CD14-positive monocyte (primary cell): Measurements from ENCODE around the gene EXT2. TPM values are rescaled to one million over a fixed set of nuclear protein-coding genes. Genes with fewer than 3 reads are reported as not detected.
A peak's percentile ranks its signal among the peaks of the same experiment; 100 is the strongest.

Experiments used
- DNase-seq, 3 donors: peaks; one replicate each; pipeline ENCODE4 v3.0.0-alpha.2; 2011 to 2022
- H2AFZ ChIP-seq: 2 replicates; pipeline ENCODE4 v1.6.0; 2012; ENCODE audit warnings: mild to moderate bottlenecking, low read depth, low read length, inconsistent platforms; ENCODE audit not compliant: insufficient read depth, poor library complexity, severe bottlenecking
- H3K27ac ChIP-seq, 2 donors: 1 replicate in 1 of 2; 2 replicates in 1 of 2; pipeline ENCODE4 v1.5.1; 2012 to 2013; ENCODE audit warnings: low read length in 2 of 2, control low read depth in 1 of 2, inconsistent platforms in 1 of 2, low read depth in 1 of 2, mild to moderate bottlenecking in 1 of 2
- H3K27me3 ChIP-seq, 2 donors: one replicate each; pipeline versions ENCODE4 v1.6.0 to v1.6.1; 2011 to 2013; ENCODE audit warnings: low read length in 2 of 2; ENCODE audit not compliant: control insufficient read depth in 2 of 2, insufficient read depth in 2 of 2
- H3K36me3 ChIP-seq, 2 donors: replicated peaks in 1 of 2; 1 replicate in 1 of 2; 2 replicates in 1 of 2; pipeline versions ENCODE4 v1.5.1 to v1.6.1; 2012 to 2013; ENCODE audit warnings: low read length in 2 of 2, control low read depth in 1 of 2, inconsistent platforms in 1 of 2, mild to moderate bottlenecking in 1 of 2; ENCODE audit not compliant: insufficient read depth in 2 of 2, control insufficient read depth in 1 of 2
- H3K4me1 ChIP-seq, 2 donors: 1 replicate in 1 of 2; 2 replicates in 1 of 2; pipeline versions ENCODE4 v1.5.1 to v1.6.1; 2012 to 2013; ENCODE audit warnings: low read length in 2 of 2, control low read depth in 1 of 2, inconsistent platforms in 1 of 2, mild to moderate bottlenecking in 1 of 2, moderate library complexity in 1 of 2; ENCODE audit not compliant: insufficient read depth in 2 of 2, control insufficient read depth in 1 of 2
- H3K4me2 ChIP-seq: replicated peaks from 2 replicates; pipeline ENCODE3; 2012; ENCODE audit warnings: low read length, moderate library complexity, mild to moderate bottlenecking; ENCODE audit not compliant: poor library complexity, severe bottlenecking; ENCODE audit errors: extremely low read depth
- H3K4me3 ChIP-seq, 3 experiments: fragments of 200-600 bp in 1 of 3; sonication (generic) in 1 of 3; replicated peaks in 1 of 3; 1 replicate in 2 of 3; 2 replicates in 1 of 3; pipeline ENCODE4 v1.5.1; 2011 to 2013; ENCODE audit warnings: low read length in 3 of 3, mild to moderate bottlenecking in 3 of 3, control low read depth in 2 of 3, low read depth in 2 of 3, inconsistent platforms in 1 of 3, moderate library complexity in 1 of 3
- H3K79me2 ChIP-seq: 2 replicates; pipeline ENCODE4 v1.6.0; 2012; ENCODE audit warnings: mild to moderate bottlenecking, control low read depth, inconsistent platforms, low read length, moderate library complexity; ENCODE audit not compliant: insufficient read depth
- H3K9ac ChIP-seq: 2 replicates; pipeline ENCODE4 v1.6.0; 2017; ENCODE audit warnings: low read length, mild to moderate bottlenecking; ENCODE audit not compliant: insufficient read depth, poor library complexity, severe bottlenecking
- H3K9me3 ChIP-seq, 2 donors: replicated peaks in 1 of 2; 1 replicate in 1 of 2; 2 replicates in 1 of 2; pipeline versions ENCODE4 v1.5.1 to v1.6.1; 2012 to 2013; ENCODE audit warnings: low read length in 2 of 2, control low read depth in 1 of 2; ENCODE audit not compliant: control insufficient read depth in 1 of 2, insufficient read depth in 1 of 2
- H4K20me1 ChIP-seq: 2 replicates; pipeline ENCODE4 v1.6.0; 2012; ENCODE audit warnings: mild to moderate bottlenecking, low read length, control low read depth, moderate library complexity; ENCODE audit not compliant: insufficient read depth
- H3K27ac Mint-ChIP-seq, 7 donors: one replicate each; pipeline ENCODE4 v1.8.0; 2020; ENCODE audit warnings: mild to moderate bottlenecking in 7 of 7, mixed read lengths in 7 of 7, moderate library complexity in 6 of 7, inconsistent platforms in 2 of 7
- H3K27me3 Mint-ChIP-seq, 3 donors: one replicate each; pipeline ENCODE4 v1.8.0; 2021 to 2022; ENCODE audit warnings: low read depth in 3 of 3, mild to moderate bottlenecking in 3 of 3, mixed read lengths in 3 of 3, moderate library complexity in 3 of 3, inconsistent platforms in 1 of 3
- H3K36me3 Mint-ChIP-seq, 2 donors: one replicate each; pipeline ENCODE4 v1.8.0; 2020; ENCODE audit warnings: mixed read lengths in 2 of 2, inconsistent platforms in 1 of 2, mild to moderate bottlenecking in 1 of 2
- H3K4me1 Mint-ChIP-seq: one replicate; pipeline ENCODE4 v1.8.0; 2020; ENCODE audit warnings: mild to moderate bottlenecking, mixed read lengths
- H3K4me3 Mint-ChIP-seq, 2 donors: one replicate each; pipeline ENCODE4 v1.8.0; 2020; ENCODE audit warnings: mild to moderate bottlenecking in 2 of 2, mixed read lengths in 2 of 2, moderate library complexity in 1 of 2
- H3K9me3 Mint-ChIP-seq, 7 donors: one replicate each; pipeline ENCODE4 v1.8.0; 2020 to 2022; ENCODE audit warnings: mixed read lengths in 7 of 7, mild to moderate bottlenecking in 6 of 7, moderate library complexity in 6 of 7, inconsistent platforms in 2 of 7
- WGBS: methylation state at CpG from one replicate; pipeline ENCODE4 v1.1.5; 2013; ENCODE audit warnings: missing lambda C conversion rate; ENCODE audit not compliant: insufficient coverage; 5-methylcytosine and 5-hydroxymethylcytosine counted together
- intact Hi-C, 2 donors: fragments of 100-400 bp; cut with micrococcal nuclease; formaldehyde crosslinking; loops; one replicate each; pipeline versions ENCODE4 v1.15.0 to v1.15.1; 2023
- polyA plus RNA-seq, 3 donors: library from polyadenylated mRNA; depleted of rRNA in 1 of 3; unstranded in 2 of 3; stranded (reverse) in 1 of 3; fragments of 300-500 nt in 2 of 3; fragments of >200 nt in 1 of 3; fragmentation: Illumina TruSeq in 2 of 3; gene quantifications; 1 replicate in 2 of 3; 2 replicates in 1 of 3; pipeline ENCODE4 v1.2.3, GENCODE V29; 2012 to 2021
- TF ChIP-seq, protein P1 (sequence below): fragments of 200-600 bp; IDR thresholded peaks from one replicate; pipeline ENCODE4 v1.8.0; 2022; ENCODE audit warnings: antibody characterized with exemption, mild to moderate bottlenecking

Gene EXT2
- polyA plus RNA-seq, 3 donors: 17.2 to 41.1 (median 34.2) TPM

GRCh38 chr11:44096360-44097185, 1.1 kb downstream of the EXT2 start:
- no peaks in the 10 kb centered on the region for H3K36me3 ChIP-seq
- H3K9ac ChIP-seq: peak overlapping the region; percentile 83
- peaks cover 12% of the 10 kb centered on the region for H4K20me1 ChIP-seq
- peak overlapping the region; percentile 62 to 85 (median 65) for H3K4me3 ChIP-seq
- 10% methylated on average over 16 of the region's 18 CpGs for WGBS
- H3K4me1 ChIP-seq: peaks cover 11% of the 10 kb centered on the region in 2 donors
- Mint-ChIP-seq H3K27ac (peak overlapping the region in 4 of 7 donors; percentile 6 to 56 (median 50)), H3K36me3 (peaks cover 7 to 16% of the 10 kb centered on the region in 2 donors), H3K27me3 (peaks cover 5 to 9% (median 5%) of the 10 kb centered on the region in 3 donors), H3K9me3 (no peaks in the 10 kb centered on the region), H3K4me1 (peaks cover 21% of the 10 kb centered on the region), H3K4me3 (peak overlapping the region; percentile 83 to 92)
- DNase-seq: no peak
- peak overlapping the region; percentile 86 for H3K4me2 ChIP-seq
- H2AFZ ChIP-seq: peak overlapping the region; percentile 89
- TF ChIP-seq, protein P1, sequence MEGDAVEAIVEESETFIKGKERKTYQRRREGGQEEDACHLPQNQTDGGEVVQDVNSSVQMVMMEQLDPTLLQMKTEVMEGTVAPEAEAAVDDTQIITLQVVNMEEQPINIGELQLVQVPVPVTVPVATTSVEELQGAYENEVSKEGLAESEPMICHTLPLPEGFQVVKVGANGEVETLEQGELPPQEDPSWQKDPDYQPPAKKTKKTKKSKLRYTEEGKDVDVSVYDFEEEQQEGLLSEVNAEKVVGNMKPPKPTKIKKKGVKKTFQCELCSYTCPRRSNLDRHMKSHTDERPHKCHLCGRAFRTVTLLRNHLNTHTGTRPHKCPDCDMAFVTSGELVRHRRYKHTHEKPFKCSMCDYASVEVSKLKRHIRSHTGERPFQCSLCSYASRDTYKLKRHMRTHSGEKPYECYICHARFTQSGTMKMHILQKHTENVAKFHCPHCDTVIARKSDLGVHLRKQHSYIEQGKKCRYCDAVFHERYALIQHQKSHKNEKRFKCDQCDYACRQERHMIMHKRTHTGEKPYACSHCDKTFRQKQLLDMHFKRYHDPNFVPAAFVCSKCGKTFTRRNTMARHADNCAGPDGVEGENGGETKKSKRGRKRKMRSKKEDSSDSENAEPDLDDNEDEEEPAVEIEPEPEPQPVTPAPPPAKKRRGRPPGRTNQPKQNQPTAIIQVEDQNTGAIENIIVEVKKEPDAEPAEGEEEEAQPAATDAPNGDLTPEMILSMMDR: no peak
- H3K9me3 ChIP-seq: no peaks in the 10 kb centered on the region
- H3K27me3 ChIP-seq: no peaks in the 10 kb centered on the region
- H3K79me2 ChIP-seq: peaks cover 14% of the 10 kb centered on the region
- H3K27ac ChIP-seq: peak overlapping the region in 1 of 2 donors; percentile 65
- intact Hi-C loops: loop anchor here in 1 of 2 donors (10.0 kb wide), 1 partner anchor 438 kb away; no protein-coding TSS in a partner anchor

- TF ChIP-seq, protein P1: no peak
- no peak overlapping the region for H3K4me2 ChIP-seq
- Mint-ChIP-seq H3K27me3 (peaks cover 5 to 9% (median 5%) of the 10 kb centered on the region in 3 donors), H3K4me1 (peaks cover 24% of the 10 kb centered on the region), H3K9me3 (no peaks in the 10 kb centered on the region), H3K4me3 (no peak overlapping the region), H3K27ac (no peak overlapping the region), H3K36me3 (peaks cover 7 to 16% of the 10 kb centered on the region in 2 donors)
- H4K20me1 ChIP-seq: peaks cover 19% of the 10 kb centered on the region
- H3K4me1 ChIP-seq: peaks cover 11% of the 10 kb centered on the region in 2 donors
- no peak overlapping the region for H3K27ac ChIP-seq
- WGBS: no CpG with 5 or more reads among the region's 2 CpGs
- H3K9ac ChIP-seq: no peak overlapping the region
- H3K36me3 ChIP-seq: no peaks in the 10 kb centered on the region
- no peaks in the 10 kb centered on the region for H3K27me3 ChIP-seq
- H2AFZ ChIP-seq: no peak overlapping the region
- intact Hi-C loops: loop anchor here in 1 of 2 donors (10.0 kb wide), 1 partner anchor 437 kb away; no protein-coding TSS in a partner anchor
- no peaks in the 10 kb centered on the region for H3K9me3 ChIP-seq
- H3K79me2 ChIP-seq: peaks cover 14% of the 10 kb centered on the region
- no peak for DNase-seq
- H3K4me3 ChIP-seq: no peak overlapping the region
Measured at GRCh38 chr11:44097821-44098220, 2.3 kb downstream of the EXT2 start.
